ENCODE measurements around the gene FAM9C.

Gene FAM9C

DNA sequence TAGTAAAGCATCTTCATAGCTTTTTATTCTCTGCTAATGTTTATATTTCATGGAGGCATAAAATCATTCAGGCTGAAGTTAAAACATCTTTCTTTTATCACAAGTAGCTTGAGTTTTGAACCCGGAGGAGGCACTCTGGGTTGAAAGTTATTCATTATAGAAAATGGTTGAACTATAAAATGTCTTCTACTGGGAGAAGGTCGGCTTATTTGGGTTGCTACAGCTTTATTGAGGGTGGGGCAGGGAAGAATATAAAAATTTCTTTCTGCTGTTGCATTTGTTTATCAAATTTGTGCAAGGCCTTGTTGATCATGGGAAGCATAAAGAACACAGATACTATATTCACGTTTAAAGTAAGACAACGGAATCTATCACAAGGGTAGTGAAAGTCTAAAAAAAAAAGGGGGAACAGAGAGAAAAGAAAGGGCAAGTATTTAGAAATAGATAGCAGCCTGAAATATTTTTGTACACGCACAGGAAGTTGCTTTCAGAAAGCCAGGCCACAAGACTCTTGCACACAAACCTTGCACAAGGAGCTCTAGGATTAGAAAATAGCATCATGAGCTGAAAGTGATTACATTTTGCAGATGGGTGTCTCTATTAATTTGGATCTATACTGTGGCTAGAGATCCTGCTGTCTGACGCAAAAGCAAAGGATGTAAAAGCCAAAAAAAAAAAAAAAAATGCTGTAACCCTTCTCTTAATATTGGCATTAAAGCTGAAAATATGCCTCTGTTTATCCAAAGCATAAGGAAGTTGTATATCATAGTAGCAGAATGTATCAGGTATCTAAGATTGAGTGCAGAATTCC lies 37.2 kb upstream of the FAM9C start:
- TF ChIP-seq GATA2 (IDR thresholded peaks at IDR 0.05; ENCODE audit: low read depth, low read length): no peak
- no peak for TF ChIP-seq GATA3 (IDR thresholded peaks at IDR 0.05; ENCODE audit: low read depth, low read length)

DNA sequence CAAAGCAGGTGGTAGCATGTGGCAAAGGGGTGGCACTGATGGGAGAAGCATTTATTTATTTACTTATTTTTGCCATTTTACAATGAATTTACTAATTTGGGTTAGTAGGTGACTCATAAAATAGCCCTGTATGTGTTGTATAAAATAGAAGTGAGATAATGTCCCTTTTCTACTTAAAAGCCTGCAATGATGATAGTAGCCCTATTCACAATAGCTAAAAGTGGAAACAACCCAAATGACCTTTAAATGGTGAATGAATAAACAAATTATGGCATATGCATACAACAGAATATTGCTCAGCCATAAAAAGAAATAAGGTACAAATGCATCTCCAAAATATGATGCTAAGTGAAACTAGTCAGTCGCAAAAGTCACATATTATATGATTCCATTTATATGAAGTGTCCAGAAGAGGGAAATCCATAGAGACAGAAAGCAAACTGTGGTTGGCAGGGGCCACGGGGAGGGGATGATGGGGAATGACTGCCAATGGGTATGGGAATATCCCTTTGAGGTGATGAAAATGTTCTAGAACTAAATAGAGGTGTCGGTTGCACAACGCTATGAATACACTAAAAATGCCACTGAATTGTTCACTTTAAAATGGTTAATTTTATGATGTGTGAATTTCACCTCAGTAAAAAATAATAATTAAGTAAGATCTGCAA lies 35.8 kb upstream of the FAM9C start:
- TF ChIP-seq GATA2 (IDR thresholded peaks at IDR 0.05; ENCODE audit: low read depth, low read length): no peak
- no peak for TF ChIP-seq GATA3 (IDR thresholded peaks at IDR 0.05; ENCODE audit: low read depth, low read length)

GRCh38 chrX:13078739-13079444 lies 34.5 kb upstream of the FAM9C start:
- TF ChIP-seq GATA3 (IDR thresholded peaks at IDR 0.05; ENCODE audit: low read depth, low read length): no peak
- no peak for TF ChIP-seq GATA2 (IDR thresholded peaks at IDR 0.05; ENCODE audit: low read depth, low read length)

DNA sequence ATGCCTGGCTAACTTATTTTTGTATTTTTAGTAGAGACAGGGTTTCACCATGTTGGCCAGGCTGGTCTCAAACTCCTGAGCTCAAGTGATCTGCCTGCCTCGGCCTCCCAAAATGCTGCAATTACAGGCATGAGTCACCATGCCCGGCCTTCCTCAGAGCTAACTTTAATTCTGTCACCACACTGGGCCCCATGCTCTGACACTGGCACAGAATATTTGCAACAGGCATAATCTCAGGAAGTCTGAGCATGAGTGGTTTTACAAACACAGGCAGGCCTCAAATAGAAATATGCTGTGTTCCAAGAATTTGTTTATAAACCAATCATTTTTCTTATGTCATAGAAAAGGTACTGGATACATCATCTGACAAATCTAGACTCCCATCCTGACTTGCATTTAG lies 32.7 kb upstream of the FAM9C start:
- TF ChIP-seq GATA3 (IDR thresholded peaks at IDR 0.05; ENCODE audit: low read depth, low read length) (no peak), GATA2 (IDR thresholded peaks at IDR 0.05; ENCODE audit: low read depth, low read length) (no peak)

- TF ChIP-seq GATA2 (IDR thresholded peaks at IDR 0.05; ENCODE audit: low read depth, low read length): no peak
- no peak for TF ChIP-seq GATA3 (IDR thresholded peaks at IDR 0.05; ENCODE audit: low read depth, low read length)
Observed at GRCh38 chrX:13076176-13076961, 31.9 kb upstream of the FAM9C start.

- no peak for TF ChIP-seq GATA3 (IDR thresholded peaks at IDR 0.05; ENCODE audit: low read depth, low read length)
- TF ChIP-seq GATA2 (IDR thresholded peaks at IDR 0.05; ENCODE audit: low read depth, low read length): no peak
Observed at GRCh38 chrX:13074297-13075262, 30.2 kb upstream of the FAM9C start.

- TF ChIP-seq GATA2 (IDR thresholded peaks at IDR 0.05; ENCODE audit: low read depth, low read length) (no peak), GATA3 (IDR thresholded peaks at IDR 0.05; ENCODE audit: low read depth, low read length) (no peak)
Observed at GRCh38 chrX:13069771-13070416, 25.5 kb upstream of the FAM9C start.

- TF ChIP-seq GATA2 (IDR thresholded peaks at IDR 0.05; ENCODE audit: low read depth, low read length): no peak
- no peak for TF ChIP-seq GATA3 (IDR thresholded peaks at IDR 0.05; ENCODE audit: low read depth, low read length)
Observed at GRCh38 chrX:13068651-13069050, 24.2 kb upstream of the FAM9C start.

DNA sequence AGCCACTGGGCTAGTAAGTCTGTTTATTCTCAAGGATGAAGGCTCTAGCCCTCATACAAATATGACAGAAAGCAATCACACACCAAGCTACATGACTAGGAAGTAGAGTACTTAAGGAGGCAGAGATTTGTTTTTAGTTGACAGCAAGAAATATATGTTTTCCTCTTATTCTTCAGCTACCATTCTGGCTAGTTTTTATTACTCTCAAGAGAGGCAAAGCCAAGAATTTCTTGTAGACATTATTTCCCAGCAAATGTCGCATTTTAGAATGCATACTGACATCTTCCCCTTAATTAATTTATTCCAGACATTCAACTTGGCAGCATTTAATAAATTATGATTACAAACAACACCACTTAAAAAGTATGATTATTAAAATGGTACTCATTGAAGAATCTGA lies 23.4 kb upstream of the FAM9C start:
- no peak for TF ChIP-seq GATA3 (IDR thresholded peaks at IDR 0.05; ENCODE audit: low read depth, low read length)
- TF ChIP-seq GATA2 (IDR thresholded peaks at IDR 0.05; ENCODE audit: low read depth, low read length): no peak

GRCh38 chrX:13066391-13066790 lies 22.0 kb upstream of the FAM9C start:
- TF ChIP-seq GATA2 (IDR thresholded peaks at IDR 0.05; ENCODE audit: low read depth, low read length) (no peak), GATA3 (IDR thresholded peaks at IDR 0.05; ENCODE audit: low read depth, low read length) (no peak)

- no peak for TF ChIP-seq GATA2 (IDR thresholded peaks at IDR 0.05; ENCODE audit: low read depth, low read length)
- no peak for TF ChIP-seq GATA3 (IDR thresholded peaks at IDR 0.05; ENCODE audit: low read depth, low read length)
Observed at GRCh38 chrX:13064599-13065143, 20.3 kb upstream of the FAM9C start.
